ENCODE data around the gene KIF26B. TPM values are rescaled to one million over a fixed set of nuclear protein-coding genes. Genes with fewer than 3 reads are reported as not detected.
A peak's percentile ranks its signal among the peaks of the same experiment; 100 is the strongest.
"Not testable (repeated sequence)": the region's sequence is repeated elsewhere in the genome, so short reads cannot be mapped to it uniquely, and the experiment has no call there.

KIF26B gene
- polyA plus RNA-seq, 4 donors, result 29.7 to 44.6 (median 38.7) TPM

GRCh38 chr1:245704765-245705164 lies 550.0 kb downstream of the KIF26B start:
- DNase-seq (ENCODE audit: low read depth in 4 of 4, low spot score in 2 of 4), result no peak

GRCh38 chr1:245707941-245708340 lies 553.2 kb downstream of the KIF26B start:
- no peak for DNase-seq (ENCODE audit: low read depth in 4 of 4, low spot score in 2 of 4)

GRCh38 chr1:245710961-245711903 lies 556.4 kb downstream of the KIF26B start:
- DNase-seq (ENCODE audit: low read depth in 4 of 4, low spot score in 2 of 4), result no peak

GRCh38 chr1:245714027-245714426 lies 559.2 kb downstream of the KIF26B start:
- not testable (repeated sequence) for DNase-seq (ENCODE audit: low read depth in 4 of 4, low spot score in 2 of 4)

- peak in 1 of 4 donors; percentile 6 for DNase-seq (ENCODE audit: low read depth in 4 of 4, low spot score in 2 of 4)
Measured at GRCh38 chr1:245715291-245715701, 560.5 kb downstream of the KIF26B start.

- no peak for DNase-seq (ENCODE audit: low read depth in 4 of 4, low spot score in 2 of 4)
Measured at GRCh38 chr1:245715970-245716369, 561.2 kb downstream of the KIF26B start.

- DNase-seq (ENCODE audit: low read depth in 4 of 4, low spot score in 2 of 4), result no peak
Measured at GRCh38 chr1:245716561-245716960, 561.8 kb downstream of the KIF26B start.

GRCh38 chr1:245717611-245718010 lies 562.8 kb downstream of the KIF26B start:
- no peak for DNase-seq (ENCODE audit: low read depth in 4 of 4, low spot score in 2 of 4)

- no peak for DNase-seq (ENCODE audit: low read depth in 4 of 4, low spot score in 2 of 4)
Measured at GRCh38 chr1:245718123-245718522, 563.3 kb downstream of the KIF26B start.

GRCh38 chr1:245718951-245719350 lies 564.2 kb downstream of the KIF26B start:
- no peak for DNase-seq (ENCODE audit: low read depth in 4 of 4, low spot score in 2 of 4)

GRCh38 chr1:245721488-245721887 lies 566.7 kb downstream of the KIF26B start:
- no peak for DNase-seq (ENCODE audit: low read depth in 4 of 4, low spot score in 2 of 4)

- DNase-seq (ENCODE audit: low read depth in 4 of 4, low spot score in 2 of 4), result not testable (repeated sequence)
Measured at GRCh38 chr1:245728035-245728434, 573.2 kb downstream of the KIF26B start.

- DNase-seq (ENCODE audit: low read depth in 4 of 4, low spot score in 2 of 4), result no peak
Measured at GRCh38 chr1:245730801-245731200, 576.0 kb downstream of the KIF26B start.

GRCh38 chr1:245740336-245740735 lies 585.6 kb downstream of the KIF26B start:
- DNase-seq (ENCODE audit: low read depth in 4 of 4, low spot score in 2 of 4), result not testable (repeated sequence)

- peak in 2 of 4 donors; percentile 23 to 34 for DNase-seq (ENCODE audit: low read depth in 4 of 4, low spot score in 2 of 4)
Measured at GRCh38 chr1:245742896-245743295, 588.1 kb downstream of the KIF26B start.

- DNase-seq (ENCODE audit: low read depth in 4 of 4, low spot score in 2 of 4), result no peak
Measured at GRCh38 chr1:245748240-245748639, 593.5 kb downstream of the KIF26B start.

- DNase-seq (ENCODE audit: low read depth in 4 of 4, low spot score in 2 of 4), result no peak
Measured at GRCh38 chr1:245748646-245749045, 593.9 kb downstream of the KIF26B start.

GRCh38 chr1:245749053-245749452 lies 594.3 kb downstream of the KIF26B start:
- DNase-seq (ENCODE audit: low read depth in 4 of 4, low spot score in 2 of 4), result no peak

GRCh38 chr1:245750261-245750660 lies 595.5 kb downstream of the KIF26B start:
- no peak for DNase-seq (ENCODE audit: low read depth in 4 of 4, low spot score in 2 of 4)

GRCh38 chr1:245751116-245751515 lies 596.3 kb downstream of the KIF26B start:
- no peak for DNase-seq (ENCODE audit: low read depth in 4 of 4, low spot score in 2 of 4)

- no peak for DNase-seq (ENCODE audit: low read depth in 4 of 4, low spot score in 2 of 4)
Measured at GRCh38 chr1:245751726-245752470, 597.1 kb downstream of the KIF26B start.

All from left renal cortex interstitium (tissue), 4 donors.